H1 (cell line): Measurements from ENCODE around the gene SEZ6L. TPM values are rescaled to one million over a fixed set of nuclear protein-coding genes. Genes with fewer than 3 reads are reported as not detected.

Source experiments
- CTCF ChIA-PET: fragments of 300-600 bp; sonication (Branson Sonifier 250); formaldehyde crosslinking; loops from one replicate; lab custom pipeline; 2021; ENCODE audit not compliant: partially characterized antibody; lab: Charles Lee
- POLR2A ChIA-PET: fragments of 300-600 bp; sonication (Branson Sonifier 250); formaldehyde crosslinking; loops from one replicate; lab custom pipeline; 2021; ENCODE audit warnings: inconsistent platforms; ENCODE audit not compliant: partially characterized antibody; lab: Charles Lee
- DNase-seq, 2 experiments: peaks; one replicate each; pipeline versions ENCODE4 v3.0.0 to v3.0.0-alpha.2; 2010 to 2022; ENCODE audit warnings: low spot score in 2 of 2, low read depth in 1 of 2, mixed read lengths in 1 of 2
- FAIRE-seq: peaks from 2 replicates; lab custom pipeline; 2011; peaks lifted over from hg19 to GRCh38; lab: Jason Lieb, UNC
- H2AFZ ChIP-seq: 2 replicates; pipeline ENCODE4 v1.8.1; 2012; ENCODE audit warnings: low read length, inconsistent platforms
- H2AK5ac ChIP-seq: 2 replicates; pipeline ENCODE4 v1.6.1; 2013; ENCODE audit warnings: low read depth, low read length
- H2BK120ac ChIP-seq: replicated peaks from 2 replicates; pipeline ENCODE3; 2013; ENCODE audit warnings: low read depth, low read length, inconsistent platforms
- H2BK12ac ChIP-seq: 2 replicates; pipeline ENCODE4 v1.6.1; 2013; ENCODE audit warnings: low read depth, low read length
- H2BK15ac ChIP-seq: 2 replicates; pipeline ENCODE4 v1.6.1; 2013; ENCODE audit warnings: low read length
- H2BK20ac ChIP-seq: 2 replicates; pipeline ENCODE4 v1.6.1; 2013; ENCODE audit warnings: low read length
- H2BK5ac ChIP-seq: 2 replicates; pipeline ENCODE4 v1.6.1; 2013; ENCODE audit warnings: low read depth, low read length
- H3K14ac ChIP-seq: 2 replicates; pipeline ENCODE4 v1.6.1; 2013; ENCODE audit warnings: inconsistent platforms; ENCODE audit not compliant: insufficient read length
- H3K18ac ChIP-seq: 2 replicates; pipeline ENCODE4 v1.6.1; 2013; ENCODE audit warnings: low read length; ENCODE audit errors: extremely low read depth
- H3K23ac ChIP-seq: 2 replicates; pipeline ENCODE4 v1.6.1; 2013; ENCODE audit warnings: inconsistent platforms; ENCODE audit not compliant: insufficient read length
- H3K23me2 ChIP-seq: 2 replicates; pipeline ENCODE4 v1.6.1; 2013; ENCODE audit warnings: low read depth, low read length
- H3K27ac ChIP-seq: 2 replicates; pipeline ENCODE4 v1.6.1; 2011; ENCODE audit warnings: low read depth, low read length, inconsistent platforms
- H3K27me3 ChIP-seq, 4 experiments: replicated peaks in 1 of 4; 1 replicate in 1 of 4; 2 replicates in 3 of 4; pipeline versions ENCODE4 v1.6.1 to v1.8.1; 2011 to 2013; ENCODE audit warnings: low read length in 3 of 4, mild to moderate bottlenecking in 3 of 4, inconsistent platforms in 2 of 4, mixed read lengths in 2 of 4, moderate library complexity in 1 of 4; ENCODE audit not compliant: control insufficient read depth in 3 of 4, insufficient read depth in 3 of 4; ENCODE audit errors: extremely low read depth in 1 of 4
- H3K36me3 ChIP-seq, 4 experiments: 2 replicates each; pipeline versions ENCODE4 v1.6.1 to v1.8.1; 2011 to 2013; ENCODE audit warnings: mild to moderate bottlenecking in 4 of 4, low read length in 3 of 4, moderate library complexity in 2 of 4, control low read depth in 1 of 4, inconsistent platforms in 1 of 4; ENCODE audit not compliant: insufficient read depth in 4 of 4, control insufficient read depth in 2 of 4
- H3K4ac ChIP-seq: replicated peaks from 2 replicates; pipeline ENCODE3; 2013; ENCODE audit warnings: low read length, low read depth, mixed read lengths, inconsistent platforms; ENCODE audit not compliant: insufficient read length
- H3K4me1 ChIP-seq, 4 experiments: replicated peaks in 1 of 4; 1 replicate in 1 of 4; 2 replicates in 3 of 4; pipeline versions ENCODE4 v1.6.1 to v1.8.1; 2011 to 2013; ENCODE audit warnings: low read length in 3 of 4, inconsistent platforms in 2 of 4, mixed read lengths in 1 of 4; ENCODE audit not compliant: insufficient read depth in 4 of 4, control insufficient read depth in 3 of 4
- H3K4me2 ChIP-seq, 2 experiments: 2 replicates each; pipeline versions ENCODE4 v1.6.1 to v1.8.1; 2011 to 2013; ENCODE audit warnings: low read depth in 2 of 2, low read length in 2 of 2, control low read depth in 1 of 2, inconsistent platforms in 1 of 2, mild to moderate bottlenecking in 1 of 2; ENCODE audit not compliant: insufficient read depth in 1 of 2
- H3K4me3 ChIP-seq, 4 experiments: fragments of 200-600, 300-600 bp in 1 of 4; sonication (generic), shearing (Covaris generic), sonication (Bioruptor Twin) in 1 of 4; 2 replicates each; pipeline versions ENCODE4 v1.5.1 to v1.8.1; 2011 to 2016; ENCODE audit warnings: low read length in 4 of 4, low read depth in 3 of 4, control low read depth in 2 of 4, inconsistent platforms in 2 of 4, mild to moderate bottlenecking in 2 of 4, mixed read lengths in 1 of 4, moderate library complexity in 1 of 4; ENCODE audit not compliant: insufficient read depth in 2 of 4; ENCODE audit errors: extremely low read depth in 1 of 4
- H3K56ac ChIP-seq: replicated peaks from 2 replicates; pipeline ENCODE3; 2013; ENCODE audit warnings: low read depth, mild to moderate bottlenecking, mixed read lengths, low read length, inconsistent platforms; ENCODE audit not compliant: insufficient read length
- H3K79me1 ChIP-seq: 2 replicates; pipeline ENCODE4 v1.6.1; 2013; ENCODE audit warnings: low read depth, low read length, control low read depth
- H3K79me2 ChIP-seq, 2 experiments: 2 replicates each; pipeline versions ENCODE4 v1.6.1 to v1.8.1; 2012 to 2013; ENCODE audit warnings: low read length in 2 of 2, mild to moderate bottlenecking in 2 of 2, inconsistent platforms in 1 of 2; ENCODE audit not compliant: insufficient read depth in 2 of 2, control insufficient read depth in 1 of 2
- H3K9ac ChIP-seq, 4 experiments: replicated peaks in 1 of 4; 1 replicate in 1 of 4; 2 replicates in 3 of 4; pipeline versions ENCODE4 v1.6.1 to v1.8.1; 2011 to 2013; ENCODE audit warnings: low read depth in 3 of 4, low read length in 3 of 4, control low read depth in 2 of 4, mild to moderate bottlenecking in 2 of 4, moderate library complexity in 2 of 4, inconsistent platforms in 1 of 4; ENCODE audit errors: extremely low read depth in 1 of 4
- H3K9me3 ChIP-seq, 2 experiments: 2 replicates each; pipeline versions ENCODE4 v1.6.1 to v1.8.1; 2012 to 2013; ENCODE audit warnings: mild to moderate bottlenecking in 2 of 2, moderate library complexity in 2 of 2, control low read depth in 1 of 2, inconsistent platforms in 1 of 2, low read depth in 1 of 2, low read length in 1 of 2, mixed read lengths in 1 of 2; ENCODE audit not compliant: insufficient read depth in 2 of 2
- H4K20me1 ChIP-seq, 2 experiments: replicated peaks in 1 of 2; 2 replicates each; pipeline versions ENCODE3 to v1.8.1; 2011 to 2013; ENCODE audit warnings: inconsistent platforms in 2 of 2, low read length in 2 of 2, mild to moderate bottlenecking in 1 of 2; ENCODE audit not compliant: insufficient read depth in 2 of 2, control insufficient read depth in 1 of 2
- H4K5ac ChIP-seq: 2 replicates; pipeline ENCODE4 v1.6.1; 2013; ENCODE audit warnings: low read length, low read depth, mixed read lengths, inconsistent platforms; ENCODE audit not compliant: insufficient read length
- H4K8ac ChIP-seq: 2 replicates; pipeline ENCODE4 v1.8.0; 2013; ENCODE audit warnings: mild to moderate bottlenecking, moderate library complexity, low read length, inconsistent platforms; ENCODE audit not compliant: insufficient read depth; ENCODE audit errors: extremely low read depth
- H4K91ac ChIP-seq: replicated peaks from 2 replicates; pipeline ENCODE3; 2013; ENCODE audit warnings: low read length, mixed read lengths, inconsistent platforms; ENCODE audit not compliant: insufficient read length
- ASH2L ChIP-seq: fragments of 200-600, 300-600 bp; sonication (generic); IDR thresholded peaks from one replicate; pipeline ENCODE4 v1.7.1; 2017; ENCODE audit warnings: low read length
- BACH1 ChIP-seq: IDR thresholded peaks from 2 replicates; pipeline ENCODE4 v1.6.1; 2012; ENCODE audit warnings: low read length, improper control_type of control experiment
- BCL11A ChIP-seq, 2 experiments: IDR thresholded peaks; one replicate each; pipeline ENCODE4 v1.6.1; 2011; ENCODE audit warnings: low read depth in 2 of 2, low read length in 2 of 2, mild to moderate bottlenecking in 2 of 2
- CBX8 ChIP-seq: fragments of 300-800, 300-1000 bp; sonication (generic); IDR thresholded peaks from 2 replicates; pipeline ENCODE4 v1.7.1; 2016; ENCODE audit warnings: low read depth, low read length, borderline replicate concordance
- EGR1 ChIP-seq: IDR thresholded peaks from 2 replicates; pipeline ENCODE4 v1.6.1; 2011; ENCODE audit warnings: low read depth, low read length, borderline replicate concordance
- FOSL1 ChIP-seq: IDR thresholded peaks from 2 replicates; pipeline ENCODE4 v1.6.1; 2011; ENCODE audit warnings: mild to moderate bottlenecking, low read depth, low read length, moderate library complexity; ENCODE audit not compliant: insufficient read depth
- GABPA ChIP-seq: IDR thresholded peaks from 2 replicates; pipeline ENCODE4 v1.6.1; 2011; ENCODE audit warnings: mild to moderate bottlenecking, low read length, moderate library complexity, borderline replicate concordance; ENCODE audit not compliant: insufficient read depth
- NRF1 ChIP-seq: IDR thresholded peaks from 2 replicates; pipeline ENCODE4 v1.6.1; 2011; ENCODE audit warnings: mild to moderate bottlenecking, low read depth, low read length, improper control_type of control experiment
- RNF2 ChIP-seq: fragments of 200-900, 300-1000 bp; sonication (generic); IDR thresholded peaks from 2 replicates; pipeline ENCODE4 v1.7.1; 2016; ENCODE audit warnings: borderline replicate concordance, low read depth, mild to moderate bottlenecking, antibody characterized with exemption, low read length; ENCODE audit not compliant: poor library complexity, severe bottlenecking; ENCODE audit errors: missing control alignments
- SAP30 ChIP-seq: fragments of 300-600 bp; sonication (generic); IDR thresholded peaks from 2 replicates; pipeline ENCODE4 v1.7.1; 2012; ENCODE audit warnings: low read length, moderate library complexity, mild to moderate bottlenecking, inconsistent platforms; ENCODE audit not compliant: insufficient read depth, insufficient replicate concordance
- SRF ChIP-seq: IDR thresholded peaks from 2 replicates; pipeline ENCODE4 v1.6.1; 2011; ENCODE audit warnings: mild to moderate bottlenecking, low read depth, low read length, moderate library complexity
- WGBS, 2 experiments: shearing (Covaris generic) in 1 of 2; methylation state at CpG; one replicate each; pipeline versions ENCODE4 v1.1.6 to v1.1.7; 2013 to 2015; ENCODE audit warnings: low lambda C conversion rate in 2 of 2, mixed read lengths in 2 of 2, inconsistent platforms in 1 of 2, low coverage in 1 of 2, missing lambda C conversion rate in 1 of 2; ENCODE audit not compliant: insufficient replicate concordance in 2 of 2, insufficient coverage in 1 of 2, insufficient read length in 1 of 2; ENCODE audit errors: extremely low coverage in 1 of 2, missing lambda C conversion rate in 1 of 2; 5-methylcytosine and 5-hydroxymethylcytosine counted together
- polyA plus RNA-seq, 7 experiments: library from polyadenylated mRNA; depleted of rRNA in 3 of 7; stranded (reverse) in 5 of 7; unstranded in 2 of 7; fragments of >200 nt in 5 of 7; fragments of 200-250 nt in 2 of 7; gene quantifications; 1 replicate in 5 of 7; 2 replicates in 1 of 7; 4 replicates in 1 of 7; pipeline versions ENCODE4 v1.2.1 to v1.2.3, GENCODE V29; 2011 to 2013; ENCODE audit warnings: missing spikeins in 2 of 7, mixed read lengths in 2 of 7
- total RNA-seq: library from RNA; stranded (reverse); fragmentation: NEBNext Ultra II Directional; extraction: Animal tissue kit (Norgen Biotek cat#: 25700); gene quantifications from 2 replicates; pipeline ENCODE4 v1.2.1, GENCODE V29; 2021

The SEZ6L gene
- total and polyA plus RNA-seq, 2 of the 8 experiments (the other 6 are each of a cell fraction or from before 2014, with no cell fraction given): 0.06 to 0.33 TPM

DNA sequence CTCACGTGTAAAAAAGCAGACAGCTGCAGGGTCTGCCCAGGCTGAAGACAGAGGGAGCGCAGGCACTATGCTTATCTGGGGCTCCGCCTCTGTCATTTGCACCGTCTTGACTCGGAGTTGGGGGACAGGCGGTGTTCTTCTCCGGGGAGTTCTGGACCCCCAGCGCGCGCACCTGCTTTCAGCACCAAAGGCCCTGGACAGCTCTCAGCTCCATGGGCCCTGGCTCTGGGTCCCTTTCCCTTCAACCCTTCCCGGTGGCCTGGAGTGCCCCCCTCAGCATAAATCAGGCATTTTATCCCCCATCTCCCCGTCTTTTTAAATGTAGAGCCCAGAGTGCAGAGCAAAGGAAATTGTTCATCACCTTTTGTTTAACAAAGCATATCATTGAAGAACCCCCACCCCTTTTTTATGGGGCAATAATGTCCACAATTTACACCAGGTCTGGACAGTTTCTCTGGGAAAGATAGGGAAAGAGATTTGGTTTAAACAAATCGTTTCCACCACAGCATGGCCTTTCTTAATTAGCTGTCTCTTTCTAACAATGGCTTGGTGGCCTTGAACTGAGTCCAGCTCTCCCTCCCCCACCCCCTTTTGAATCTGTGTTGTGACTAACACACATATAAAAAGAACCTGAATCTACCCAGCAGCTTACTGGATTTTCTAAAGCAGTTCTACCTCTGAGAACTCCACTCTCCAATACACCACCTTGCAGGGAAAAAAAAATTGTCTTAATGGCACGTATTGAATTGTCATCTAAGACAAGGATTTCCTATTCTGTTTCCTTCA lies 1.7 kb downstream of the SEZ6L start:
- H3K4me2 ChIP-seq: peak overlapping the region; percentile 87 to 91; a peak in 3 of 4 replicates
- TF ChIP-seq EGR1 (no peak), SAP30 (peak; percentile 72), FOSL1 (no peak), SRF (no peak), NRF1 (no peak), RNF2 (no peak), CBX8 (no peak), ASH2L (no peak), BACH1 (no peak), GABPA (0 out of 2 replicates have a peak, but pooled peaks have one; percentile 56), BCL11A (IDR thresholded peaks at IDR 0.05; ENCODE audit: low read depth in 2 of 2, low read length in 2 of 2) (no peak)

More for the DNA sequence above, 1.7 kb downstream of the SEZ6L start:
- WGBS, 2 experiments: 16% methylated on average over 14 of the region's 14 CpGs; no CpG with 5 or more reads in 1 of the 2 experiments
- H3K23ac ChIP-seq: no peak overlapping the region
- FAIRE-seq (no peak), DNase-seq (peak in 1 of 2 experiments; percentile 90)
- no peak overlapping the region for H3K4ac ChIP-seq
- H4K8ac ChIP-seq: no peak overlapping the region
- H4K5ac ChIP-seq: no peak overlapping the region
- H4K91ac ChIP-seq: no peak overlapping the region
- no peaks in the 10 kb centered on the region for H3K79me2 ChIP-seq
- no peak overlapping the region for H2BK20ac ChIP-seq
- no peak overlapping the region for H2AFZ ChIP-seq
- no peaks in the 10 kb centered on the region for H3K9me3 ChIP-seq
- H3K9ac ChIP-seq: no peak overlapping the region
- no peak overlapping the region for H2BK15ac ChIP-seq
- POLR2A ChIA-PET: no interaction called here
- H3K27ac ChIP-seq: no peak overlapping the region
- CTCF ChIA-PET: interaction anchor here (0.8 to 12.5 kb wide), 33 partner anchors 11 to 397 kb away, joined by 3 to 246 read pairs (median 4); no protein-coding TSS in a partner anchor
- H3K18ac ChIP-seq: no peak overlapping the region
- H3K14ac ChIP-seq: no peak overlapping the region
- H3K79me1 ChIP-seq: no peaks in the 10 kb centered on the region
- peaks cover 4 to 7% of the 10 kb centered on the region in 2 experiments for H4K20me1 ChIP-seq
- no peak overlapping the region for H2BK5ac ChIP-seq
- H3K4me1 ChIP-seq: peaks cover 4 to 21% (median 10%) of the 10 kb centered on the region in 4 experiments
- no peak overlapping the region for H2AK5ac ChIP-seq
- H2BK120ac ChIP-seq: no peak overlapping the region
- no peak overlapping the region for H3K56ac ChIP-seq
- H3K4me3 ChIP-seq: peak overlapping the region in 1 of 4 experiments; percentile 77; a peak in 2 of 8 replicates
- H3K27me3 ChIP-seq: peaks cover 19 to 45% (median 36%) of the 10 kb centered on the region in 4 experiments
- H3K23me2 ChIP-seq: peaks cover 7% of the 10 kb centered on the region
- no peak overlapping the region for H2BK12ac ChIP-seq
- no peaks in the 10 kb centered on the region for H3K36me3 ChIP-seq
